Upper lobe of left lung (tissue), 4 donors: ENCODE results near the gene MBNL2.

Experiments
- POLR2AphosphoS5 ChIP-seq, 2 donors: sonication (generic); formaldehyde crosslinking; IDR thresholded peaks; one replicate each; pipeline ENCODE4 v1.5.1; 2017; ENCODE audit warnings: antibody characterized with exemption in 2 of 2
- TF ChIP-seq, protein P1 (sequence below), 6 experiments: fragments of 450-650 bp in 4 of 6; fragments of 200-600 bp in 2 of 6; sonication (generic) in 2 of 6; IDR thresholded peaks; one replicate each; pipeline ENCODE4 v1.5.1; 2016 to 2019; ENCODE audit warnings: antibody characterized with exemption in 6 of 6

DNA sequence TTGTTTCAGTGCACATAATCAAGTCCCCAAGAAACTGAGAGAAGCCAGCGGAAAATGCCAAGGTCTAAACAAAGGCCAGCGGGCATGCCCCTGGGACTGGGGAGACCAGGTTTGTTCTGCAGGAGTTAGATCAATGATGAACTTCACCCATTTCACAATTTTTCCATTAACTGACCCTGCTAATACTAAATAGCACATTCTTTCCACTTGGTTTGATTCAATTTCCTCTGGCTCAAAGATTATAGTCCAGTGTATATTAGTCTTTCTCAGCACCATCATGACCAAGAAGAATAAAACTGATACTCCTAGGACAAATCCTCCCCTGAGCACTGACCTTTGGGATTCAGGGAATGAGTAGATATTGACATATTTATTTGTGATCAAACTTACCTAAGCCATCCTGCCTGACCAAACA, 66.4 kb downstream of the MBNL2 start:
- TF ChIP-seq, protein P1, sequence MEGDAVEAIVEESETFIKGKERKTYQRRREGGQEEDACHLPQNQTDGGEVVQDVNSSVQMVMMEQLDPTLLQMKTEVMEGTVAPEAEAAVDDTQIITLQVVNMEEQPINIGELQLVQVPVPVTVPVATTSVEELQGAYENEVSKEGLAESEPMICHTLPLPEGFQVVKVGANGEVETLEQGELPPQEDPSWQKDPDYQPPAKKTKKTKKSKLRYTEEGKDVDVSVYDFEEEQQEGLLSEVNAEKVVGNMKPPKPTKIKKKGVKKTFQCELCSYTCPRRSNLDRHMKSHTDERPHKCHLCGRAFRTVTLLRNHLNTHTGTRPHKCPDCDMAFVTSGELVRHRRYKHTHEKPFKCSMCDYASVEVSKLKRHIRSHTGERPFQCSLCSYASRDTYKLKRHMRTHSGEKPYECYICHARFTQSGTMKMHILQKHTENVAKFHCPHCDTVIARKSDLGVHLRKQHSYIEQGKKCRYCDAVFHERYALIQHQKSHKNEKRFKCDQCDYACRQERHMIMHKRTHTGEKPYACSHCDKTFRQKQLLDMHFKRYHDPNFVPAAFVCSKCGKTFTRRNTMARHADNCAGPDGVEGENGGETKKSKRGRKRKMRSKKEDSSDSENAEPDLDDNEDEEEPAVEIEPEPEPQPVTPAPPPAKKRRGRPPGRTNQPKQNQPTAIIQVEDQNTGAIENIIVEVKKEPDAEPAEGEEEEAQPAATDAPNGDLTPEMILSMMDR (IDR thresholded peaks at IDR 0.05): no peak
- TF ChIP-seq POLR2AphosphoS5 (IDR thresholded peaks at IDR 0.05): no peak
